Bone marrow (tissue), 2 donors: ENCODE measurements around the gene ATP9B.
"Not testable (repeated sequence)": the region's sequence is repeated elsewhere in the genome, so short reads cannot be mapped to it uniquely, and the experiment has no call there.

ENCODE experiments used
- DNase-seq, 2 donors: peaks; one replicate each; lab custom pipeline; 2025; lab: John Stamatoyannopoulos, UW

The ATP9B gene

DNA sequence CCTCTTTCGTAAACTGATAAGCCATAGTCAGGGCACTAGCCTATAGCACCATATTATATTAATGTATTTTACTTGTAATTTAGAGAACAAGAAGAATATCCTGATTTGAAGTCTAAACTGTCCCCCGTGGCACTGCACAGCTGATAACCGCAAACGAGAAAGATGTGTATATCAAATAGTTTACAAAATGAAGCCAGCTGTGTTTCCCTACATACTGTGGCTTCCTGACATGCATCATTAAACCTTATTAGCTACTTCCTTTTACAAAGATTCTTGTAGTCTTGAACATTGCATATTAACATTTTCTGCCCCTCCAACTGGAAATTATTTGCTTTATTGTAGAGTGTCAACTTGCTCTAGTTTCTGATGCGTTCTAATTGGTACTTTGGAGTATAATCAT, 173.1 kb downstream of the ATP9B start:
- no peak for DNase-seq

DNA sequence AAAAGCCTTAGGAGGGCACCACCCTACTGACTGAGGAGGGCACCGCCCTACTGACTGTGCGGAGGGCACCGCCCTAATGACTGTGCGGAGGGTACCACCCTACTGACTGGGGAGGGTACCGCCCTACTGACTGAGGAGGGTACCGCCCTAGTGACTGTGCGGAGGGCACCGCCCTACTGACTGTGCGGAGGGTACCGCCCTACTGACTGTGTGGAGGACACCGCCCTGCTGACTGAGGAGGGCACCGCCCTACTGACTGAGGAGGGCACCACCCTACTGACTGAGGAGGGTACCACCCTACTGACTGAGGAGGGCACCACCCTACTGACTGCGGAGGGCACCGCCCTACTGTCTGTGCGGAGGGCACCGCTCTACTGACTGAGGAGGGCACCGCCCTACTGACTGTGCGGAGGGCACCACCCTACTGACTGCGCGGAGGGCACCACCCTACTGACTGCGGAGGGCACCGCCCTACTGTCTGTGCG, 176.4 kb downstream of the ATP9B start:
- no peak for DNase-seq

GRCh38 chr18:79246309-79247108, 177.3 kb downstream of the ATP9B start:
- peak; percentile 28 to 54 for DNase-seq

DNA sequence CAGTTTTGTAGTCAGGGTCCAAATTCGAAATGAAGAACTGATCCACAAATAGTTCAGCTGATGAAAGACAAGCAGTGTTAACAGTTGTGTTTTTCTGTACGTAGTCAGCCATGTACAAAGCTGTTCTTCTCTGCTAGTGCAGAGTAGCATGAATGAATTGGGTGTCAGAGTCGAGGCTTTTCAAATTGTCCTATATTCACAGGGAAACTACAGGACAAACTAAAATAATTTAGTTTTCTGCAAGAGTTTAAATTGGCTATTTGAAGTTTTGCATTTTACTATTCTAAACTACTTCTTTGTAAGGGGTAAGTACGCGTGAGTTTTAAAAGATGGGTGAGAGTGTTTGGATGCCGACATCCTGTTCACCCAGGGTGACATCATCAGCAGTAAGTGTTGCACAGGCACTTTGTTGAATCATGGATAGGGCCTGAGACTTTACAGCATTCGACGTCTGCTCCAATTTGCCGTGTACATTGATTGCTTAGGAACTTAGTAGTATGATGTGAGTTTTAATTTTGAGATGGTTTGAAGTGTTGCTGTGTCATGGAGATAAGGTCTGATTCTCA, 179.4 kb downstream of the ATP9B start:
- no peak for DNase-seq

- DNase-seq: no peak
These were observed 181.2 kb downstream of the ATP9B start for GRCh38 chr18:79250301-79250981.

GRCh38 chr18:79251021-79251420, 181.8 kb downstream of the ATP9B start:
- DNase-seq: no peak

- DNase-seq: no peak
These were observed 183.9 kb downstream of the ATP9B start for GRCh38 chr18:79252904-79253633.

DNA sequence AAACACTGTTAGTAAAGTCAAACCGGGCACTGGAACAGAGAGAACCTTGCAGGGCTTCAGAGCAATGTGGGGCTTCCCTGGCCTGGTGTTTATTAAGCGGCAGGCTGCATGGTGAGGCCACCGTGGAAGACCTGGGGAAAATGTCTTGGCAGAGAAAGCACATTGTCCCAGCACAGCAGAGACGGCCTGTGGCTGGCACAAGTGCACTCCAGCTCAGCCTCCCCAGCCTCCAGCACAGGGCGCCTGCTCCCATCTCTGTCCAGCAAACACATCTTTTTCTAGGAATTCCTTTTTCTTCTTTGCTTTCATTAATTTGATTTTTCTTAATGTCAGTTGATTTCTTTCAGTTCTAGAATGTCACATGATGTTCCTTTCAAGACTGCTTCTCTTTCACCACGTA, 188.3 kb downstream of the ATP9B start:
- no peak for DNase-seq

- DNase-seq: no peak
These were observed 189.3 kb downstream of the ATP9B start for GRCh38 chr18:79258447-79258846.

DNA sequence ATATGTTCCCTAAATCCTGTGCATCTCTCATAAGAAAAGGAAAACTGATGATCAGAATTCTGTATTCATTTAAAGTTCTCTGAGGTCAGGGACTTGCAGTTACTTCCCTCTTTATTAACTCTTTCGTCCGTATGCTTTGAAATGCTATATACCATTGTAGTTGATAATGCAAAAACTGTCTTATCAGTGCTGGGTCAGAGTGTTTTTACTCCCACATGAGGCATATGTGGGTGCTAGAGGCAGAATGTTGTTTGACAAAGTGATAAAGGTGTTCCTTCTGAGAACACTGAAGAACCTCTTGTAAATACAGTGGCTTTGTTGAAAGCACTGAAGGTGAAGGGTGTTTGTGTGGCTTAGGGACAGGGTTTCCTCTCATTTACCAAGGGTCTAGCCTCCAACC, 190.0 kb downstream of the ATP9B start:
- DNase-seq: no peak

GRCh38 chr18:79260023-79260422, 190.8 kb downstream of the ATP9B start:
- DNase-seq: no peak

DNA sequence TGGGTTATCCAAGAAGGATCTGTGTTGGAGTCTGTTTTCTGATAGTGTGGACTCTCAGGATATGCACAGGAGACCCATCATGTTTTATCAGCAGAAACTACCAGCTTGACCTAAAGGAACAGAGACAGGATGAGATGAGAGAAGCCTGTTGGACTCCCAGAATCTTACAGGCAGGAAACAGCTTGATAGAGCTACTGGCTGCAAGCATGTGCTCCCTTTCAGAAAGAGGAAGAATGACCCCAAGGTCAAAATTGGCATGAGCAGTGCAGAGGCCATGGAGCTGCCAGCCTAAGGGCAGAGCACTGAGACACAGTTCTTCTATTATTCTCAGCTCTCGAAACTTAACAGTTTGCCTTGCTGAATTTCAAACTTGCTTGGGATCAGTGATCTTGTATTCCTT, 191.3 kb downstream of the ATP9B start:
- DNase-seq: peak in 1 of 2 donors; percentile 26

DNA sequence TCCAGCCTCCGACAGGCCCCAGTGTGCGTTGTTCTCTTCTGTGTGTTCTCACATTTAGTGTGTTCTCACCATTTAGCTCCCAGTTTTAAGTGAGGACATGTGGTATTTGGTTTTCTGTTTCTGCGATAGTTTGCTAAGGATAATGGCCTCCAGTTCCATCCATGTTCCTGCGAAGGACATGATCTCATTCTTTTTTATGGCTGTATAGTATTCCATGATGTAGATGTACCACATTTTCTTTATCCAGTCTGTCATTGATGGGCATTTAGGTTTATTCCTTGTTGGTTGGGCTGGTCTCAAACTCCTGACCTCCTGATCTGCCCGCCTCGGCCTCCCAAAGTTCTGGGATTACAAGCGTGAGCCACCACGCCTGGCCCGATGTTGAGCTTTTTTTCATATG, 195.9 kb downstream of the ATP9B start:
- not testable (repeated sequence) for DNase-seq

- not testable (repeated sequence) for DNase-seq
These were observed 202.6 kb downstream of the ATP9B start for GRCh38 chr18:79271812-79272211.

GRCh38 chr18:79272916-79273315, 203.7 kb downstream of the ATP9B start:
- no peak for DNase-seq

- no peak for DNase-seq
These were observed 205.6 kb downstream of the ATP9B start for GRCh38 chr18:79274823-79275222.

GRCh38 chr18:79275461-79275860, 206.3 kb downstream of the ATP9B start:
- DNase-seq: no peak

- DNase-seq: no peak
These were observed 206.8 kb downstream of the ATP9B start for GRCh38 chr18:79275992-79276391.

DNA sequence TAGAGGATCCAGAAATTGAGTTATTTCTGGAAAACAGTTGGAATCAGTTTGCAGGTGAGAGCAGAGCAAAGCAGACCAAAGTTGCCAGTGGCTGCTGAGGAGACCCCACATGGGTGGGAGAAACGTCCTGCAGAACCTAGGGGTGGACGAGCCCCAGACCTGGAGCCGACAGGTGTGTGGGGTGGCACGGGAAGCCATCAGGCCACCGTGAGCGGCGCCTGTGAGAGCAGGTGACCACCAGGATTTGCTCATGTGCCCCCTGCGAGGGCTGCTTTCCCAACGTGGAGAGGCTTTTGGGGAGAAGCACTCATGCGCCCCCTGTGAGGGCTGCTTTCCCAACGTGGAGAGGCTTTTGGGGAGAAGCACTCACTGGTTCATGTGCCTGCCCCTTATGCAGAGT, 209.7 kb downstream of the ATP9B start:
- DNase-seq: no peak

DNA sequence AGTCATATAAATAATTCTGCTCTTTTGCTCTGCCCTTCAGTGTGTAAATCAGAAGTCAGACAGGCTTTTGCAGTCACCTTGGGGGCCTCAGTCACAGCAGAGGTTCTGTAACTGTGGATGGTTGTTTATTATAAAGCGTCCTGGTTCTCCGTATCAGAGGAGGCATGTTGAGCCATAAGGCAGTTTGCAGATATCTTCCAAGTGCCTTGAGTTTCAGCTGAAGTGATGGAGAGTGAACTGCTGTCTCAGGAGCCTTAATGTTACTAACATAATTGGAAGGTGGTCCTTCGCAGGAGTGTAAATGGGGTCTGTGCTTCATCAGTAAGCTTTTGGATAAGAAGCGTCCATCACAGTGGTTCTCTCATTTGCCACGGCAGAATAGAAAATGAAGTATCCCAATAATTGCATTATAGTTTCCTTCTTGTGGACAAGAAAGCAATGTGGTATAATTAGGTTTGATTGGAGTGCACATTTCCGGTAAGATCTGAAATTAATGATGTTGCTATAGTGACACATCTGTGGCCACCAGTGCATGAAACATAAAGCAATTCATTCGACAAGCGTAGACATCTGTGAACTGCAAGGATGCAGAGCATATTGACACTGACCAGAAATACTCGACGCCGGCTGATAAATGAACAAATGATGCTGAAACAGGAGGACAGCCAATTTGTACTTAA, 214.1 kb downstream of the ATP9B start:
- no peak for DNase-seq

DNA sequence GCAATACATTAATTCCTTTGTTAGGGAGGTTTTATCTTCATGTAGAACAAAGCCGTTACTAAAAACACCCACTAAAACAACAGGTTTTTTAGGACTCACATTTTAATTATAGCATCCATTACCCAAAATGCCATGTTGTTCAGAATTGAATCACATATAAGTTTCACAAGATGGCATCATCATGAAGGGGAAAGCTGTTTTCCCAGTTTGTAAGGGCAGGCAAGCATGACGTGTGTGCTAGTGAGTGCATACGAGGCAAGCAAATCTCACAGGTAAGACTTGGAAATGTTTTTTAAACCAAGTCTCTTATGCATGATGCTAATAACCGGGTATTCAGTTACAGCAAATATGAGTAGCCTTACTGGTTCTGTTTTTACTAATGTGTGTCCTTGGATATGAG, 214.7 kb downstream of the ATP9B start:
- DNase-seq: no peak

- DNase-seq: not testable (repeated sequence)
These were observed 216.0 kb downstream of the ATP9B start for GRCh38 chr18:79285191-79285590.
